Dermis blood vessel endothelial cell (primary cell): ENCODE results near the gene FAM217A. TPM values are rescaled to one million over a fixed set of nuclear protein-coding genes. Genes with fewer than 3 reads are reported as not detected.

Experiments
- DNase-seq: peaks from one replicate; pipeline ENCODE4 v3.0.0; 2010
- total RNA-seq: library from RNA; depleted of rRNA; stranded (reverse); fragments of >200 nt; gene quantifications from 2 replicates; pipeline ENCODE4 v1.2.3, GENCODE V29; 2014

FAM217A gene
- total RNA-seq, 1 donor from 2014 or later: not detected

DNA sequence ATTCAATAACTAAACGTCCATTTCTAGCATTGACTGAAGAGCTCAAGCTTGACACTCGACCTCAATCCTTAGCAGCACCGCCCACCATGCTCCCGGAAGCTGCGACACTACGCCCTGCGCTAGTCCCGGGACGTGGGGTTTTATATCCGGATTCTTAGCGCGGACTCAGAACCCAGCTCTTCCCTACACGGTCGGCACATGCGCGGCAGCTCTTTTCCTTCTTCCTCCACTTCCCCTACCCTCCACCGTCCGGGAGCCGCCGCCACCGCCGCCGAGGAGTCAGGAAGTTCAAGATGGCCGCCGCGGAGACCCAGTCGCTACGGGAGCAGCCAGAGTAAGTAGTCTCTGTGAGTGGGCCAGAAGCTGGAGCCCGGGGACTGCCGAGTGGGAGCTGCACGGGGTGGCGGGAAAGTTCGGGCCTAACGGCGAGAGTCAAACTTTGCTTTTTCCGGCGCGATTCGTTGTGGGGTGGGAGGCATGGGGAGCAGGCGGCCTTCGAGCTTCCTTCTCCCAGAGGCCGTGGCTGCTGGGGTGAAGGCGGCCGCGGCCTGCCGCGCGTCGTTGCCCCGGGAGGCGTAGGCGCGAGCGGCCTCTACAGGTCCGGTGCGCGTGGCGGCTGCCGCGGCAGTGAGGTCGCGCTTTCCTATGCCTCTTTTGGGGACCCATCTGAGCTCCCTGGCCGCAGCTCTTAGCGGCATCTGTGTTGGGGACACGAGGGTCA, 57.6 kb downstream of the FAM217A start:
- DNase-seq: peak; percentile 98

DNA sequence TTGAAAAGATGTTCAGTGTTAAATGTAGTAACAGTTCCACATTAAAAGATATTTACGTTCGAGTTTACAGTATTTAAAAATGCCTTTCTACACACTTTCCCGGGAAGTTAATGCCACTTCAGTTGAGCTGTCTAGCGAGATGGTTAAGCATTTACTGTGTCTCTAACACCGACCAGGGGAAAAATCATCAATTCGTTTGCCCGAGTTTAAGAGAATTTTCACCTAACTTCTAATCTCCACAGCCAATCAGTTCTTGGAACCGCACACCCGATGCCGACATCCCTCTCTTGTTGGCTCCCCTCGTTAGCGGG, 58.2 kb downstream of the FAM217A start:
- DNase-seq: no peak

DNA sequence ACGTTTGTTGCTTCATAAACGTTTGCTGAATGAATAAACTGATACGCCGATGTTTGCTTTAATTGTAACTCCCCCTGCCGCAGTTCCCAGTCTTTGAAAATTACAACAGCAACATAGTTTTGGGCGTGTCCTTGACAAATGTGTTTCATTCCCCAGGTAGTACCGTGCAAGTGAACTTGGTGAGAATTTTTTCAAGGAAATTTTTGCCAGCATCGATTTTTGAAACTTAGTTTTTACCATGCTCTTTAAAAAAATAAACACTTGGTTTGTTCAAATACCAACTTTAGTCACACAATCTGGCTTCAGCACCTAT, 60.1 kb downstream of the FAM217A start:
- no peak for DNase-seq

Other genes starting within 250 kb of the FAM217A start
- 8.6 and 10.0 TPM in 2 replicates for gene FAM50B, start 229.8 kb downstream of the FAM217A start, total RNA-seq
- gene ECI2, start 56.4 kb upstream of the FAM217A start, total RNA-seq: 80.7 and 92.1 TPM in 2 replicates